ENCODE results near the gene LCP2. TPM values are rescaled to one million over a fixed set of nuclear protein-coding genes. Genes with fewer than 3 reads are reported as not detected.

Gene LCP2
- total RNA-seq: 11.6 TPM

- no peak for DNase-seq
Observed at GRCh38 chr5:170297589-170298462, at the start of gene LCP2. TSS of gene LCP2 (minus strand) at chr5:170297777. CDS start at chr5:170297611, 166 bp downstream.

DNA sequence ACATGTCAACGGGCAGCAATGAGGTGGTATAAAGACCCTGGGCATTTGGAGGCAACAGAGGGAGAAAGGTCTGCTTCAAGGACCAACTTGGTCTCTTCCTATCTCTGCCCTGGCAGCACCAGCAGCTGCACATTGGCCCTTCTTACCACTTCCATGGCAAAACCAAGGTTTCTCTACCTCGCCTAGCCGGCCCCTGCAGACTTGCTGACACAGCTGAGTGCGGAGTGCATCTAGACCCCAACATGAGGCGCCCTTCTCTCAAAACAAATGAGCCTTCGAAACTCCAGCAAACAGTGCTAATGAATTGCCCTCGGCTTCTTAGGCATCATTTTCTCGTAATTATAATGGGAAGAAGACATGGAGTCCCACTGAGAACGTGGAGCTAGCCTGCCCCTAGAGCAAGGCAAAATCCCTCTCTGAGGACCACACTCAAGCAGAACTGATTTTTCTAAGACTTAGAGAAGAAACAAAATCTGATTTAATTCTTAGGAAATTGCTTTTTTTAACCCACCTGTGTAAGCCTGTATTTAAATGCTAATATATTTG lies 49.5 kb upstream of the LCP2 start:
- DNase-seq: no peak

DNA sequence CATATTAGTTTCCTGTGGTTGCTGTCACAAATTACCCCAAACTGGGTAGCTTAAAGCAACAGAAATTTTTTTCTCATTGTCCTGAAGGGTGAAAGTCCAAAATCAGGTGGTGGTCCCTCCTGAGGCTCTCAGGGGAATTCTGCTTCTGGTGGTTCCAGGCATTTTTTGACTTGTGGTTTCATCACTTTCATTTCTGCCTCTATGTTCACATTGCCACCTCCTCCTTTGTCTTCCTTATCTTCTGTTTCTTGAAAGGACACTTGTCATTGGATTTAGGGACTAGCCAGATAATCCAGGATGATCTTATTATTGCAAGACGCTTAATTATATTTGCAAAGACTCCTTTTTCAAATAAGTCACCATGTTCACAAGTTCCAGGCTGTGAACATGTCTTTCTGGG lies 48.4 kb upstream of the LCP2 start:
- no peak for DNase-seq

DNA sequence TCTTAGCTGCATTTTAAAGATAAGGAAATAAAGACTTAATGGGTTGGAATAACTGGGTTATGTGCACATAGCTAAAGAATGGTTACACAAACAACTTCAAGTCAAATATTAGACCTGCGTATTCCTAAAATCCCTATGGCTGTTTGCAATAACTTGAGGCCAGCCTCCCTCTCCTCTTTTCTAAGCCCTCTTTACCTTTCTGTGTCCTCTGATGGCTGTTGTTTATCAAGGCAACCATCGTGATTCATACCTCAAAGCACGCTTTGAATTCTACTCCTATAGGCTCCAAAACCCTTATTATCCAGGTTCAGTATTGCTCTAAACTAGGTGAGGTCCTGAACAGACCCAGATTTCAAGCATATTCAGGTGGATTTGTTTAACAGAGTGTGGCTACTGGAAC lies 45.6 kb upstream of the LCP2 start:
- DNase-seq: no peak

DNA sequence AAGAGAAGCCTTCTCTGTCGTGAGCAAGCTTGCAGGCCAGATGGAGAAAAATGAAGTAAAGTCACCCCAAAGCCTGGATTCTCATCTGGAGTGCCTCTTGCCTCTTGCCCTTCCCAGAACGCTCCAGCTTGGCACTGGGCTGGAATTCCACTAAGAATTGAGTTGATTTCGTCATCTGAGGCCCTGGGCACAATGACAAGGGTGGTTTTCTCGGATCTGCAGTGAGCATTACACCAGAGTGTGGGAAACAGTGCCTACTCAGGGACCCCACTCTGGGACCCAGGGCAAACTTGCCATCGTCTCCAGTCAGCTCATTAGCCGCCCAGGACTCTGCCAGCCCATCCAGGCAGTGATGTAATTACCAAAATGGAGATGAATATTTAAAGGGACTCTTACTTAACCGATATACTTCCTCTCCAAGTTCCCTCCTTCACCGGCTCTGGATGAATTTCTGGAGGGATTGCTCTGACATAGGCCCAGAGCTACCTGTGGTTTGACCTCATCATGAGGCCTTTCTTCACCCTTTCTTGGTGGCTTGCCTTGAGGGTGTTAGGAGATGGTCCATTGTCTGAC lies 44.7 kb upstream of the LCP2 start:
- DNase-seq: no peak

DNA sequence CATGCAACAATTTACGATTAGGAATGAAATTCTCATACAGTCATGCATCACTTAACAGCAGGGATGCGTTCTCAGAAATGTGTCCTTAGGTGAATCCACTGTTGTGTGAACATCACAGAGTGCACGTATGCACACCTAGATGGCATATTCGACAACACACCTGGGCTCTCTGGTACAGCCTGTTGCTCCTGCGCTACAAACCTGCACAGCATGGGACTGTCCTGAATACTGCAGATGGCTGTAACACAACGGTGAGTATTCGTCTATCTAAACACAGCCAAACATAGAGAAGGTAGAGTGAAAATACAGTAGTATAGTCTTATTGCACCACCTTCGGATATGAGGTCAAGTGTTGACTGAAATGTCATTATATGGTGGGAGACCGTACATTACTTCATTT lies 44.0 kb upstream of the LCP2 start:
- no peak for DNase-seq

GRCh38 chr5:170339780-170340167 lies 42.2 kb upstream of the LCP2 start:
- no peak for DNase-seq

DNA sequence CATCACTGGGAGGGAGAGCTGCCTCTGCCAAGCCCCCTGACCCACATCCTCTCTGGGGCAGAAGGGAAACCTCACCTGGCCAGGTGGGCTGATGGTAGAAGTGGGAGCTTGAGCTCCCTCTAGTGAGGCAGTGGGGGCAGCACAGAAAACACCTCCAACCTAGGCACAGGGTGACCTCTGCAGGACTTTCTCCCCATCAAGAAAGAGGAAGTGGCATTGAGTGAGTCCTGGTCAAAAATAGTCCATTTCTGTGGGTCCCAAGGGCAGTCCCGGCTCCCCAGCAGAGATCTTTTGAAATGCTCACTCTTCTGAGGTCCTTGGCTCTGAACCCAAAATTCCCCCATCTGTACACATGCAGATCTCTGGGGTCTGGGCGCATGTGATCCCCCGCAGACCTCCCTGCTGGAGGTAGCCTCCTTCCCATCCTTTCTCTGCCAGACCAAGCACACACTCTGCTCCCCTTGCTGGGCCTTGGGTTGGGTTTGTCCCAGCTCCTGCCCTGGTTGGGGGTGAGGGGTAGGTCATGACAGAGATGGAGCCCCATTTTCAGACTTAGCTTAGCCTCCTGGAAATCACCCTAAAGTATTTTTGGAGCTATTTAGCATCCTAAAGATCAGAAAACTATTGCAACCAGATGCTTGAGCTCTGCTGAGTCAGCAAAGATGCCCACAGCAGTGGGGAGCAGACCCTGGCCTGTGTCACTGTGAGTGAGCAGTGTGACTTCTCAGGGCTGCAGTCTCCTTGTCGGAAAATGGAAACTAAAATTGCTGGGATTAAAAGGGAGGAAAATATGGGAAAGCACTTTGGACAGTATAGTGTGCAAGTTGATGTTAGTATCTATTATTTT lies 41.6 kb upstream of the LCP2 start:
- no peak for DNase-seq

- no peak for DNase-seq
Observed at GRCh38 chr5:170338291-170338690, 40.7 kb upstream of the LCP2 start.

- DNase-seq: no peak
Observed at GRCh38 chr5:170337045-170337733, 39.6 kb upstream of the LCP2 start.

- no peak for DNase-seq
Observed at GRCh38 chr5:170336065-170336464, 38.5 kb upstream of the LCP2 start.

DNA sequence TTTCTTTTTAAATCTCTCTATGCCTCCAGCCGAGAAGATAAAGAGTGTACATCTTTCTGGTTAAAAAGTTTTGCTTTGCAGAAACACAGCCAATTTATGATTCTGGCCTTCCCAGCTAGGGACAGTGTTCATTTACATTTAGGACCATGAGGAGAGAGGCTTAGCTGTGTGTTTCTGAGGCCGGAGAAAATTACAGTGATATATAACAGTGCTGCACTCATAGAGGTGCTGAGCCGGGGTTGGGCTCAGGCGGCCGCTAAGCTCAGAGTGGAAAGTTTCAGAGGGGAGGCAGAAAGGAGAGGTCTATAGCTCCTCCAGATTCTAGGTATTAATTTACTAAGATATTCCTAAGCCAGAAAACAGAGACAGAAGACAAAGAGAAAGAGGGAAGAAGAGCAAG lies 37.0 kb upstream of the LCP2 start:
- no peak for DNase-seq

DNA sequence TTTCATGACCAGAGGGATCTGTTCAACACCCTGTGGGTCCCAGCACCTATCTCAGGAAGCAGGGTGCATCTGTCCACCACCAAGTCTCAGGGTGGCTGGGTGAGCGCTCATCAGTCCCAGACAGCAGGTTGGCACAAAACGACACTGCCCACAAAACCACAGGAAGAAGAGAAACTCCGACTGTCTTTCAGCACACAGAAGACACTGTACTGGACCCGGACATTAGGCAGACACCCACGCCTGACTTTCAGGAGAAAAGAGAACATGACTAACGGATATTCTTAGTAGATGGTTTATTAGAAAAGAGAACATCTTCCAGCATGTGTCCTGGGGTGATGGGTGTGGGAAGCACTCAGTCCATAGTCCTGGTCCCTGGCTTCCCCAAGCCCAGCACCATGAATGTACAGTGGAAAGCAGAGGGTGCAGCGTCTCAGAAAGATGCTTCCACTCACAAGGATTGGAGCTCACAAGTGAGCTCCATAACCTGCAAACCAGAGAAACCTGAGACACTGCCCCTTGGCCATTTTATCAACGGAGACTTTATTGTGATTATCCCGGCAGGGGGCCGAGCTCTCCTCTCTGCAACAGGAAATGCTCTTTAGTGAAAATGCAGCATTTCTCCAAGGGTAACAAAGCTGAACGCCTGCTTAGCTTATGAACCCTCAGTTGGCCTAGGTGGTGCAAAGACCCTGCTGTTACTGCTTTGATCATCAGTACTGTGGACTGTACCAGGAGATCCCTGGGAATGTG lies 35.8 kb upstream of the LCP2 start:
- DNase-seq: no peak

DNA sequence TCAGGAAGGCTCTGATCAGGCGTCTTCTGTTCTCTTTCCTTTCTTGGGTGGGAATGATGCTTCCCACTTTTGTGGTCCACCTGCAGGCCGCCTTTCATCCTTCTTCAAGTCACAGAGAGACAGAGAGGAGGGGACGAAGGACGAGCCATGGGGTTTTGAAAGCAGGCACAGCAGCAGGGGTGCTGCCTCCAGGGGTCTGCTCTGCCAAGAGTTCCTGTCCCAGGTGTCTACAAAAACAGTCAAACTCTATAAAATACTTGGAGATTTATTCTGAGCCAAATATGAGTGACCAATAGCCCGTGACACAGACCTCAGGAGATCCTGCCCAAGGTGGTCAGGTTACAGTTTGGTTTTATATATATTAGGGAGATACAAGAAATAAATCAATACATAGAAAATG lies 34.5 kb upstream of the LCP2 start:
- DNase-seq: no peak

DNA sequence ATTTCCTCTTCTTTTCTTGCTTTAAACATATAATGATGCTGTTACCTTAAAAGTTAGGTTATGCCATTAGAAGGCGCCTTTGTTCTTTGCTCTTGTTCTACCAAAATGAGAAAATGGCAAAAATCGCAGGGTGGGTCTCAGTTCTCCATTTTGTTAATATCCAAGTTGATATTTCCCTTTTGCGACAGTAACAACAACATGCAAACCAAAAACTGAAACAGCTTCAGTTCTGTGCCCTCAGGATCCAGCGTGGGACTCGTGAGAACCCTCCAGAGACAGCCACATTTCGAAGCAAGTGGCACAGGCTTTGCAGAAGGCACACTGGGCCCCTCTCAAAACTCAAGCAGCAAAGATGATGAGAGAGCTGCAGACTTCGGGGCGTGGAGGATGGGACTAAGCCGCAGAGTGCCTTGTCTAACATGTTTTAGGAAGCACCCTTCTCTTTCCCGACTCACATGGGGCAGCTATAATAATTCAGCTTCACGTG lies 33.0 kb upstream of the LCP2 start:
- no peak for DNase-seq

DNA sequence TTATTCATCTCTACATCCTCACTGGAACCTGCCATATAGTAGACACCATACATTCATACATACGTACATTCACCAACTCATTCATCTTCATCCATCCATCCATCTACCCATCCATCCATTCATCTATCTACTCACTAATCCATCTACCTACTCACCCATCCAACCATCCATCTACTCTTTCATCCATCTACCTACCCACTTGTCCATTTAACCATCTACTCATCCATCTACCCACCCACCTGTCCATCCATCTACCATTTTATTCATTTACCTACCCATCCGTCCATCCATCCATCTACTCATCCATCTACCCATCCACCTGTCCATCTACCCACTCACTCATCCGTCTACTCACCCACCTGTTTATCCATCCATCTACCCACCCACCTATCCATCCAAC lies 31.9 kb upstream of the LCP2 start:
- DNase-seq: no peak

GRCh38 chr5:170327829-170328228 lies 30.3 kb upstream of the LCP2 start:
- DNase-seq: no peak

- DNase-seq: no peak
Observed at GRCh38 chr5:170327168-170327567, 29.6 kb upstream of the LCP2 start.

DNA sequence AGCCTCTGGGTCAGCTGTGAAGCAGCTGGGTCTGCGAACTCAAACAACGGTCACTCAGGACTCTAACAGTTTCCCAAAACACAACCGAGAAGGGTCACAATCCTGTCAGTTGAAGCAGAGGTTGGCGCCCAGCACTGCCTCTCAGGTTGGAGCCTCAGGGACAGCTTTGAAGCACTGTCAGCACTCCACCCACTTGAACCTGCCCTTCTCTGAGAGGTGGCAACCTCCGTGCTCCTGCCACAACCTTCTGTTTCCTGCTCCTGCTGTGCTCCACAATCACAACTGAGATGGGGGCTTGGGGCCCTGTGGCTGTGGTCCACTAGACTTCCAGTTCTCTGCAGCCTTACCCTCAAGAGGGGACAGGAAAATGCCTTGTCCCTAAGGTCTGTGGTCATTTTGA lies 21.7 kb upstream of the LCP2 start:
- DNase-seq: no peak

- DNase-seq: no peak
Observed at GRCh38 chr5:170317499-170317898, 19.9 kb upstream of the LCP2 start.

DNA sequence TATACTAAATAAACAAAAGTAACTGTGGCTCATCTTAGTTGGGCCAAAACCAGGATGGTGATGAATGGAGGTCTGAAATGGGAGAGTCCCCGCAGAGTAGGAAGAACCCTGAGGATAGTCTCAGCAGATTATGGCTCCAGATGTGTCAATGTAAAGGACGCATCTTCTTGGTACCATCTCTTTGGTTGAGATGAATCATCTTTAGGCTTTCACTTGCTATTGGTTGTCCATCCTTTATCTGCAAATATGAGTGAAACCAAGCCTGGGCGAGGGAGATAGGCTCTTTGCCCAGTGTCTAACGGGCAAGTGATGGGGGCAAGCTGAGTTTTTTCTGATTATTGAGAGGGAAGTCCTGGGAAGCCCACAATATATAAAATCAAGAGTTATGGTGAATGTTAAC lies 19.4 kb upstream of the LCP2 start:
- no peak for DNase-seq
